Measurements from ENCODE around the gene CENPN. TPM values are rescaled to one million over a fixed set of nuclear protein-coding genes. Genes with fewer than 3 reads are reported as not detected.
A peak's percentile ranks its signal among the peaks of the same experiment; 100 is the strongest.

The CENPN gene
- total RNA-seq, 4 donors from 2014 or later: 4.9 to 12.7 (median 8.5) TPM

DNA sequence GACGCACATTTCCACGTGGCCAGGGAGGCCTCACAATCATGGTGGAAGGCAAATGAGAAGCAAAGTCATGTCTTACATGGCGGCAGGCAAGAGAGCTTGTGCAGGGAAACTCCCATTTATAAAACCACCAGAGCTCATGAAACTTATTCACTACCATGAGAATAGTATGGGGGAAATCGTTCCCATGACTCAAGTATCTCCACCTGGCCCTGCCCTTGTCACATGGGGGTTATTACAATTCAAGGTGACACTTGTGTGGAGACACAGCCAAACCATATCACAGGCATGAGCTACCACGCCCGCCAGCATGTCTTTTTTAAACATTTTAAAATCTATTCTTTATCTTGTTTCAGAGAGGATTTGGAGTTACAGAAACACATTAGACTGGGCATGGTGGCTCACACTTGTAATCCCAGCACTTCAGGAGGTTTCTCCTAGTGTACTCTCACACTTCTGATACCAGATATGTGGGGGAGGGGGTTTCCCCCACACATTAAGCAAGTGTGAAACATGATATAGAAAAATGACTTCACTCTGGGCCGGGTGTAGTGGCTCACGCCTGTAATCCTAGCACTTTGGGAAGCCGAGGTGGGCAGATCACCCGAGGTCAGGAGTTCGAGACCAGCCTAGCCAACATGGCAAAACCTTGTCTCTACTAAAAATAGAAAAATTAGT, 23.1 kb downstream of the CENPN start:
- Histone ChIP-seq H3K27me3 (no peaks in the 10 kb centered on the region), H3K4me1 (no peaks in the 10 kb centered on the region), H3K36me3 (peaks cover 0 to 4% (median 2%) of the 10 kb centered on the region in 4 donors), H3K27ac (no peak overlapping the region), H3K9me3 (no peaks in the 10 kb centered on the region), H3K4me3 (no peak overlapping the region)
- no peak for DNase-seq
- intact Hi-C loops (cut with DNase I; ENCODE audit: low total_unique reads) (loop anchor here (10.0 kb wide), 1 partner anchor 705 kb away; no protein-coding TSS in a partner anchor), in situ Hi-C loops (cut with MboI; ENCODE audit: low pct_ligation_motif_present in 1 of 4, low pct_unique_long_range_greater_than_20kb in 1 of 4, low sequenced_read_pairs in 3 of 4) (loop anchor here in 3 of 4 donors (25.0 kb wide), 1 partner anchor 707 kb away; no protein-coding TSS in a partner anchor)
- TF ChIP-seq EP300 (IDR thresholded peaks at IDR 0.05; ENCODE audit: low read depth) (no peak), CTCF (IDR thresholded peaks at IDR 0.05) (no peak), POLR2A (IDR thresholded peaks at IDR 0.05) (no peak), POLR2AphosphoS5 (IDR thresholded peaks at IDR 0.05) (no peak)
- WGBS, 2 donors (ENCODE audit: low coverage in 1 of 2): 94% methylated on average over 11 of the region's 11 CpGs; no CpG with 5 or more reads in 1 of the 2 donors

DNA sequence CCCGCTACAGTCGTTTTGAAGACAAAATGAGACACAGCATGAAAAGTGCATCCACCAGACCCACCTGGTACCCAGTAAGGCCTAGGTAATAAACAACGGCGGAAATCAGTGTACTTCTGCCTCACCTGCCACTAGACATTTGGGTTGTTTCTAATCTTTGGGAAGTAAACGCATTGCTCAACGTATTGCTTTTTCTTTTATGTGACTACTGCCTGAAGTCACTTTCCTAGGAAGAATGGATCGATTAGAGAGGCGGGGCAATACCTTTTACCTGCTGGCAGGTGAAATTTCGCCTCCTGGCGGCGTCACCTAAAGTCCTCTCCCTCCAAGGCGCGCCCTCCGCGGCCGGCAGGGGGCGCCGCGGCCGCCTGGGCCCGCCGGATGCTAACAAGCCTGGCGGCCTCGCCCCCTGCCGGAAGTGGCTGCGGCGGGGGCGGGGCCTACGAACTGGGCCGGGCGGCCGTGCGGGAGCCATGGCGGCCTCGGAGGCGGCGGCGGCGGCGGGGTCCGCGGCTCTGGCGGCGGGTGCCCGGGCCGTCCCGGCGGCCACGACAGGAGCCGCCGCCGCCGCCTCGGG, 28.5 kb downstream of the CENPN start, which contains the start of gene ATMIN:
TSS of gene ATMIN (plus strand) at position 445 of the 577 bp plus-strand sequence. CDS start at position 474, 29 bp downstream.
- Histone ChIP-seq H3K27ac (peak within 1 kb of the TSS; percentile 84 to 89 (median 86)), H3K4me1 (peaks cover 6 to 32% (median 12%) of the 10 kb centered on the region in 4 donors)

GRCh38 chr16:81035975-81036750, 29.1 kb downstream of the CENPN start:
- peak; percentile 35 for DNase-seq
- no peaks in the 10 kb centered on the region for H3K36me3 ChIP-seq
- no peaks in the 10 kb centered on the region for H3K27me3 ChIP-seq
- TF ChIP-seq POLR2AphosphoS5 (IDR thresholded peaks at IDR 0.05) (no peak), EP300 (IDR thresholded peaks at IDR 0.05; ENCODE audit: low read depth) (no peak), CTCF (IDR thresholded peaks at IDR 0.05) (no peak), POLR2A (IDR thresholded peaks at IDR 0.05) (no peak)
- H3K9me3 ChIP-seq: no peaks in the 10 kb centered on the region
- 0% methylated on average over 24 of the region's 80 CpGs; no CpG with 5 or more reads in 1 of the 2 donors for WGBS, 2 donors (ENCODE audit: low coverage in 1 of 2)
- peaks cover 6 to 32% (median 12%) of the 10 kb centered on the region in 4 donors for H3K4me1 ChIP-seq
- H3K4me3 ChIP-seq: peak overlapping the region; percentile 77 to 94 (median 87)
- H3K27ac ChIP-seq: peak overlapping the region; percentile 84 to 89 (median 86)
- in situ Hi-C loops (cut with MboI; ENCODE audit: low pct_ligation_motif_present in 1 of 4, low pct_unique_long_range_greater_than_20kb in 1 of 4, low sequenced_read_pairs in 3 of 4) (loop anchor here in 3 of 4 donors (25.0 kb wide), 1 partner anchor 701 kb away; no protein-coding TSS in a partner anchor), intact Hi-C loops (cut with DNase I; ENCODE audit: low total_unique reads) (loop anchor here (1.0 to 10.0 kb wide), 4 partner anchors 30 to 1259 kb away; partner anchors contain the start of genes C16orf46 and CMC2)

More for the DNA sequence above, 28.5 kb downstream of the CENPN start, which contains the start of gene ATMIN:
- intact Hi-C loops (cut with DNase I; ENCODE audit: low total_unique reads) (loop anchor here (1.0 to 10.0 kb wide), 4 partner anchors 29 to 1258 kb away; partner anchors contain the start of genes C16orf46 and CMC2), in situ Hi-C loops (cut with MboI; ENCODE audit: low pct_ligation_motif_present in 1 of 4, low pct_unique_long_range_greater_than_20kb in 1 of 4, low sequenced_read_pairs in 3 of 4) (loop anchor here in 3 of 4 donors (25.0 kb wide), 1 partner anchor 702 kb away; no protein-coding TSS in a partner anchor)
- Histone ChIP-seq H3K4me3 (peak within 1 kb of the TSS; percentile 77 to 94 (median 87)), H3K27me3 (no peaks in the 10 kb centered on the region), H3K9me3 (no peaks in the 10 kb centered on the region), H3K36me3 (no peaks in the 10 kb centered on the region)
- TF ChIP-seq POLR2AphosphoS5 (IDR thresholded peaks at IDR 0.05) (peak in 2 of 3 donors; percentile 66 to 67), CTCF (IDR thresholded peaks at IDR 0.05) (peak; percentile 90 to 99 (median 96)), POLR2A (IDR thresholded peaks at IDR 0.05) (no peak)
- 8 to 18% methylated on average over 4 to 25 of the region's 54 CpGs for WGBS, 2 donors (ENCODE audit: low coverage in 1 of 2)
- DNase-seq: peak; percentile 91
